ENCODE results near the gene VAMP1.

DNA sequence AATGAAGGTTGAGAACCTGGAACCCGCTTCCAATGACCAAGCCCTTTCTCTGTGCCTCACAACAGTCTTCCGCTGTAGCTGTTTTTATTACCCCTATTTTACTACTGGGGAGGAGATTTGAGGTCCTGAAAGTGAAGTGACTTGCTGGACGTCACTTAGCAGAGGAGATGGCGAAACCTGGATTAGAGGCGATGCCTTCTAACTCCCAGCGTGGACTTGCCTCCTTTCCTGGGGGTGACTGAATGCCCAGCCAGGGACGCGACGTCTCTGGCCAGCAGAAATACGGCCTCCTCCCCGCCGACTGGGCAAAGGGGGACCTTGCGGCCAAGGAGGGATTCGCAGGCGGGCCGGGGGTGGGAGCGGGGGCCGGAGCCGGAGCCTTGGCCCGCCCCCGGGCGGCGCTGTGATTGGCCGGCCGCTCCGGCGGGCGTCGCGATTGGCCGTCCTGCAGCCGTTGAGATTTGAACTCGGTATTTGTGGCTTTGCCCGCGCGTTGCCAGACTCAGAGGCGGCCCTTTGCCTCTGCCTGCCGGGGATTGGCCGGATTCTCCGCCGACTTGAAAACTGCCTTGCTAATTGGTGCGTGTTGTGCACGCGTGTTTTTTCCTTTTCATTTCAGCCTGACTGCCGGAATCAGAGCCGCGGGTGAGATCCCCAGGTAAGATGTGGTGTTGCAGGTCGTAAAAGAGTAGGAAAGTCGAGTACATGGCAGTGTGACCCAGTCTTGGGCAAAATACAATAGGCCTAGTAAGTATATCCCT, 23.2 kb upstream of the VAMP1 start, which contains the start of gene NCAPD2:
- TF ChIP-seq TCF7L2 (IDR thresholded peaks at IDR 0.05; ENCODE audit: borderline replicate concordance, low read depth, low read length) (no peak), KLF9 (tag by site-specific recombination; IDR thresholded peaks at IDR 0.05; ENCODE audit: low read depth) (no peak), ZNF133 (tag by site-specific recombination; IDR thresholded peaks at IDR 0.05) (no peak)
- TF ChIP-seq, protein P1, sequence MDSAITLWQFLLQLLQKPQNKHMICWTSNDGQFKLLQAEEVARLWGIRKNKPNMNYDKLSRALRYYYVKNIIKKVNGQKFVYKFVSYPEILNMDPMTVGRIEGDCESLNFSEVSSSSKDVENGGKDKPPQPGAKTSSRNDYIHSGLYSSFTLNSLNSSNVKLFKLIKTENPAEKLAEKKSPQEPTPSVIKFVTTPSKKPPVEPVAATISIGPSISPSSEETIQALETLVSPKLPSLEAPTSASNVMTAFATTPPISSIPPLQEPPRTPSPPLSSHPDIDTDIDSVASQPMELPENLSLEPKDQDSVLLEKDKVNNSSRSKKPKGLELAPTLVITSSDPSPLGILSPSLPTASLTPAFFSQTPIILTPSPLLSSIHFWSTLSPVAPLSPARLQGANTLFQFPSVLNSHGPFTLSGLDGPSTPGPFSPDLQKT (IDR thresholded peaks at IDR 0.05; ENCODE audit: borderline replicate concordance, low read depth, low read length) = no peak
- TF ChIP-seq, protein P2, sequence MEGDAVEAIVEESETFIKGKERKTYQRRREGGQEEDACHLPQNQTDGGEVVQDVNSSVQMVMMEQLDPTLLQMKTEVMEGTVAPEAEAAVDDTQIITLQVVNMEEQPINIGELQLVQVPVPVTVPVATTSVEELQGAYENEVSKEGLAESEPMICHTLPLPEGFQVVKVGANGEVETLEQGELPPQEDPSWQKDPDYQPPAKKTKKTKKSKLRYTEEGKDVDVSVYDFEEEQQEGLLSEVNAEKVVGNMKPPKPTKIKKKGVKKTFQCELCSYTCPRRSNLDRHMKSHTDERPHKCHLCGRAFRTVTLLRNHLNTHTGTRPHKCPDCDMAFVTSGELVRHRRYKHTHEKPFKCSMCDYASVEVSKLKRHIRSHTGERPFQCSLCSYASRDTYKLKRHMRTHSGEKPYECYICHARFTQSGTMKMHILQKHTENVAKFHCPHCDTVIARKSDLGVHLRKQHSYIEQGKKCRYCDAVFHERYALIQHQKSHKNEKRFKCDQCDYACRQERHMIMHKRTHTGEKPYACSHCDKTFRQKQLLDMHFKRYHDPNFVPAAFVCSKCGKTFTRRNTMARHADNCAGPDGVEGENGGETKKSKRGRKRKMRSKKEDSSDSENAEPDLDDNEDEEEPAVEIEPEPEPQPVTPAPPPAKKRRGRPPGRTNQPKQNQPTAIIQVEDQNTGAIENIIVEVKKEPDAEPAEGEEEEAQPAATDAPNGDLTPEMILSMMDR (tag by site-specific recombination; IDR thresholded peaks at IDR 0.05) = peak; percentile 55; the same call in 1 of the 2 replicates
